PFSK-1 (cell line): Measurements from ENCODE around the gene PUS10.

Experiments used
- FOXP2 ChIP-seq: optimal IDR thresholded peaks from 2 replicates; pipeline ENCODE3; 2011; ENCODE audit warnings: borderline replicate concordance, control low read depth, inconsistent platforms; ENCODE audit not compliant: insufficient read depth; ENCODE audit errors: extremely low read length, extremely low read depth
- POLR2AphosphoS5 ChIP-seq: IDR thresholded peaks from 2 replicates; pipeline ENCODE4 v1.6.1; 2012; ENCODE audit warnings: low read depth, mild to moderate bottlenecking, control low read depth, low read length, moderate library complexity
- REST ChIP-seq, 2 experiments: IDR thresholded peaks; 2 replicates each; pipeline versions ENCODE4 v1.6.1 to v1.8.0; 2011 to 2012; ENCODE audit warnings: low read depth in 2 of 2, low read length in 2 of 2, control low read depth in 1 of 2, inconsistent platforms in 1 of 2, mild to moderate bottlenecking in 1 of 2, moderate library complexity in 1 of 2; ENCODE audit not compliant: insufficient read depth in 1 of 2
- SIN3A ChIP-seq: IDR thresholded peaks from 2 replicates; pipeline ENCODE4 v1.6.1; 2012; ENCODE audit warnings: mild to moderate bottlenecking, low read length, moderate library complexity, borderline replicate concordance; ENCODE audit not compliant: insufficient read depth
- TAF1 ChIP-seq: IDR thresholded peaks from 2 replicates; pipeline ENCODE4 v1.6.1; 2012; ENCODE audit warnings: low read length, control low read depth, borderline replicate concordance; ENCODE audit not compliant: insufficient read depth

The PUS10 gene

GRCh38 chr2:61011678-61012077, 6.4 kb downstream of the PUS10 start:
- TF ChIP-seq REST (IDR thresholded peaks at IDR 0.05; ENCODE audit: insufficient read depth in 1 of 2, low read depth in 2 of 2, low read length in 2 of 2) (no peak), FOXP2 (no peak), TAF1 (no peak), POLR2AphosphoS5 (no peak), SIN3A (no peak)

DNA sequence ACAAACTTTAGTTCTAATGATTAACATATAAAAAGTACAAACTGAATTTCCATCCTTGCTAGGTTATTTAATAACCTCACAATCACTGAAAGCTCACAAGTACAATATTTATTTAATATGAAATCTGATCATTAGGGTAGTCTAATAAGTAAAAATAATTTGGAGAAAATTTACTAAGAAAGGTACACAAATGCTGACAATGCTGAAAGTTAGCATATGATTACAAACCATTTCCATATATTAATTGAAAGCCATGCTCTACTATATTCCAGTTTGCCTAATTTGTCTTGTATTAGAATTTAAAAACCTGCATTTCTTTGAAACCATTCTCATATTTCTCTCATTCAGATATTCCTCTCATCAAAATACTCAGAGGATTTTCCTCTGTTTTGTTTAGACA, 8.7 kb downstream of the PUS10 start:
- TF ChIP-seq FOXP2 (no peak), POLR2AphosphoS5 (no peak), TAF1 (no peak), REST (IDR thresholded peaks at IDR 0.05; ENCODE audit: insufficient read depth in 1 of 2, low read depth in 2 of 2, low read length in 2 of 2) (no peak), SIN3A (no peak)

- no peak for TF ChIP-seq REST (IDR thresholded peaks at IDR 0.05; ENCODE audit: insufficient read depth in 1 of 2, low read depth in 2 of 2, low read length in 2 of 2)
- no peak for TF ChIP-seq FOXP2
- no peak for TF ChIP-seq SIN3A
- no peak for TF ChIP-seq POLR2AphosphoS5
- no peak for TF ChIP-seq TAF1
These were observed 11.5 kb downstream of the PUS10 start for GRCh38 chr2:61006486-61007105.

DNA sequence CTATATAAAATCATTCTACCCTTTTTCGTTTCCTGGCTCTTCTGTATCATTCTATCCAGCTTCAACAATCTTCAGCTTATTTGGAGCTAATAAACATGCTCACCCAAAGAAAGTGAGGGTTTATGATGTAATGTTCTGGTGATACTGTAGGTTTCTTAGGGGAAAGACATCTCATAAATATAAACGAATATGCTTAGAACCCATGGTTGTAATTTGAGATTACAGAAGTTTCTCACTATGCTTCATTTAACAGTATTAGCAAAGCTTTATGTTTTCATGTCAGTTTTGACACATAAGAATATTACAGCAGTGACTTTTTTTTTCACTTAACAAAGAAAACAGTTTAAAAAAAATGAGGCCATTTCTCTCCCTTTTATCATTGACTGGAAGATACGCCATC, 12.3 kb downstream of the PUS10 start:
- no peak for TF ChIP-seq SIN3A
- TF ChIP-seq REST (IDR thresholded peaks at IDR 0.05; ENCODE audit: insufficient read depth in 1 of 2, low read depth in 2 of 2, low read length in 2 of 2): no peak
- TF ChIP-seq POLR2AphosphoS5: no peak
- no peak for TF ChIP-seq TAF1
- no peak for TF ChIP-seq FOXP2
